ENCODE data around the gene SCCPDH. TPM values are rescaled to one million over a fixed set of nuclear protein-coding genes. Genes with fewer than 3 reads are reported as not detected.

The SCCPDH gene
- total and polyA plus RNA-seq, 2 donors = 35.2 to 80.2 TPM

Small RNA genes within 50 kb of the gene (small RNA-seq; reads per million reads assigned to genes)
- not detected for gene AC113174.1

Other genes with a start within 250 kb of the SCCPDH start
- 44.6 TPM for gene SMYD3, start 217.1 kb upstream of the SCCPDH start, total RNA-seq
- 18.2 TPM for gene SMYD3, start 217.1 kb upstream of the SCCPDH start, polyA plus RNA-seq
- 22.4 TPM for gene TFB2M, start 158.1 kb upstream of the SCCPDH start, total RNA-seq
- 11.7 TPM for gene TFB2M, start 158.1 kb upstream of the SCCPDH start, polyA plus RNA-seq
- 36.6 TPM for gene CNST, start 158.0 kb upstream of the SCCPDH start, total RNA-seq
- gene CNST, start 158.0 kb upstream of the SCCPDH start, polyA plus RNA-seq = 17.1 TPM
- 45.7 TPM for gene AHCTF1, start 207.5 kb downstream of the SCCPDH start, total RNA-seq
- 15.3 TPM for gene AHCTF1, start 207.5 kb downstream of the SCCPDH start, polyA plus RNA-seq

Measured in urinary bladder (tissue), 2 donors.